Testis (tissue), 3 donors: ENCODE results near the gene SLC22A4. TPM values are rescaled to one million over a fixed set of nuclear protein-coding genes. Genes with fewer than 3 reads are reported as not detected.
A peak's percentile ranks its signal among the peaks of the same experiment; 100 is the strongest.

ENCODE experiments used
- DNase-seq: peaks from one replicate; pipeline ENCODE4 v3.0.0-alpha.2; 2019
- H3K27ac ChIP-seq, 2 donors: fragments of 200-600 bp; sonication (generic); one replicate each; pipeline ENCODE4 v1.5.1; 2019
- H3K27me3 ChIP-seq: fragments of 200-600 bp; sonication (generic); one replicate; pipeline ENCODE4 v1.5.1; 2019
- H3K36me3 ChIP-seq: fragments of 200-600 bp; sonication (generic); one replicate; pipeline ENCODE4 v1.5.1; 2017; ENCODE audit warnings: low read depth; ENCODE audit errors: missing control alignments
- H3K4me1 ChIP-seq: fragments of 200-600 bp; sonication (generic); one replicate; pipeline ENCODE4 v1.5.1; 2019
- H3K4me3 ChIP-seq, 2 donors: fragments of 200-600 bp; sonication (generic); one replicate each; pipeline ENCODE4 v1.5.1; 2017 to 2019
- H3K9me3 ChIP-seq: fragments of 200-600 bp; sonication (generic); one replicate; pipeline ENCODE4 v1.5.1; 2017
- CTCF ChIP-seq, 3 experiments: fragments of 450-650 bp in 2 of 3; fragments of 200-600 bp in 1 of 3; sonication (generic) in 1 of 3; IDR thresholded peaks; one replicate each; pipeline ENCODE4 v1.5.1; 2016 to 2019; ENCODE audit warnings: antibody characterized with exemption in 3 of 3, mild to moderate bottlenecking in 2 of 3, moderate library complexity in 1 of 3
- POLR2A ChIP-seq: fragments of 450-650 bp; IDR thresholded peaks from one replicate; pipeline ENCODE4 v1.6.1; 2017; ENCODE audit warnings: antibody characterized with exemption, mild to moderate bottlenecking, moderate library complexity
- WGBS, 2 donors: methylation state at CpG; one replicate each; pipeline ENCODE4 v1.1.5; 2018; 5-methylcytosine and 5-hydroxymethylcytosine counted together
- intact Hi-C: fragments of 100-400 bp; cut with DNase I; formaldehyde crosslinking; loops from one replicate; pipeline ENCODE4 v1.15.1; 2023; ENCODE audit warnings: low total_unique reads
- polyA plus RNA-seq: library from polyadenylated mRNA; stranded (reverse); fragments of 350-450 nt; fragmentation: Illumina TruSeq; extraction: RNeasy Lipid Tissue Mini Kit (QIAGEN cat#74804); gene quantifications from one replicate; pipeline ENCODE4 v1.2.3, GENCODE V29; 2014; ENCODE audit warnings: low read depth, low replicate concordance; ENCODE audit not compliant: insufficient read depth
- total RNA-seq, 2 donors: library from RNA; depleted of rRNA; stranded (reverse); fragments of >200 nt; gene quantifications; one replicate each; pipeline ENCODE4 v1.2.3, GENCODE V29; 2016

SLC22A4 gene
- total and polyA plus RNA-seq, 3 donors from 2014 or later: 1.1 to 2.3 (median 1.5) TPM

GRCh38 chr5:132251220-132251725, 42.9 kb upstream of the SLC22A4 start:
- TF ChIP-seq POLR2A (no peak), CTCF (IDR thresholded peaks at IDR 0.05) (no peak)
- WGBS, 2 donors: 95 to 96% methylated on average over 9 to 10 of the region's 10 CpGs
- Histone ChIP-seq H3K27me3 (no peaks in the 10 kb centered on the region), H3K9me3 (no peaks in the 10 kb centered on the region), H3K36me3 (no peaks in the 10 kb centered on the region), H3K4me1 (peaks cover 14% of the 10 kb centered on the region), H3K4me3 (no peak overlapping the region), H3K27ac (no peak overlapping the region)
- intact Hi-C loops: no loop called here
- no peak for DNase-seq

DNA sequence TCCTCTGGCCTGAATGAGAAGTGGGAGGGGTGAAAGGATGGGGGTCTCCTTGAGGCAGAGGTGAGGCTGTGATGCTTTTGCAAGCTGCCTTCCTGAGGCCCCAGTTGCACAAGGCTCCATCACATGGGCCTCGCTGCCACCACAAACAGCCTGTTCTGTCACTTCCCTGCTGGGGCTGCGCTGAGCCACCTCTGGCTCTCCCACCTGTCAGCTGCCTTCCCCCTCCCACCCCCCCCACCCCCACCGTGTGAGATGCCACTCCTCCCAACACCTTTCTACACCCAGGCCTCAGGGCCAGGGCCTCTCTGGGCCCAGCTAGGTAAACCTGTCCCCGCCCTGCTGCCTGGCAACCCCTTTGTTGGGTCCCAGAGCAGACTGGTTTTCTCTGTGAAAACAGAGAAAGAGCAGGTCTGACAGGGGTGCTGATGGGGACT, 41.2 kb upstream of the SLC22A4 start:
- no peaks in the 10 kb centered on the region for H3K9me3 ChIP-seq
- no peaks in the 10 kb centered on the region for H3K27me3 ChIP-seq
- H3K4me3 ChIP-seq: no peak overlapping the region
- intact Hi-C loops: no loop called here
- peaks cover 14% of the 10 kb centered on the region for H3K4me1 ChIP-seq
- H3K36me3 ChIP-seq: no peaks in the 10 kb centered on the region
- 89 to 100% methylated on average over 1 to 4 of the region's 4 CpGs for WGBS, 2 donors
- no peak overlapping the region for H3K27ac ChIP-seq
- TF ChIP-seq POLR2A: no peak
- no peak for TF ChIP-seq CTCF (IDR thresholded peaks at IDR 0.05)
- no peak for DNase-seq

DNA sequence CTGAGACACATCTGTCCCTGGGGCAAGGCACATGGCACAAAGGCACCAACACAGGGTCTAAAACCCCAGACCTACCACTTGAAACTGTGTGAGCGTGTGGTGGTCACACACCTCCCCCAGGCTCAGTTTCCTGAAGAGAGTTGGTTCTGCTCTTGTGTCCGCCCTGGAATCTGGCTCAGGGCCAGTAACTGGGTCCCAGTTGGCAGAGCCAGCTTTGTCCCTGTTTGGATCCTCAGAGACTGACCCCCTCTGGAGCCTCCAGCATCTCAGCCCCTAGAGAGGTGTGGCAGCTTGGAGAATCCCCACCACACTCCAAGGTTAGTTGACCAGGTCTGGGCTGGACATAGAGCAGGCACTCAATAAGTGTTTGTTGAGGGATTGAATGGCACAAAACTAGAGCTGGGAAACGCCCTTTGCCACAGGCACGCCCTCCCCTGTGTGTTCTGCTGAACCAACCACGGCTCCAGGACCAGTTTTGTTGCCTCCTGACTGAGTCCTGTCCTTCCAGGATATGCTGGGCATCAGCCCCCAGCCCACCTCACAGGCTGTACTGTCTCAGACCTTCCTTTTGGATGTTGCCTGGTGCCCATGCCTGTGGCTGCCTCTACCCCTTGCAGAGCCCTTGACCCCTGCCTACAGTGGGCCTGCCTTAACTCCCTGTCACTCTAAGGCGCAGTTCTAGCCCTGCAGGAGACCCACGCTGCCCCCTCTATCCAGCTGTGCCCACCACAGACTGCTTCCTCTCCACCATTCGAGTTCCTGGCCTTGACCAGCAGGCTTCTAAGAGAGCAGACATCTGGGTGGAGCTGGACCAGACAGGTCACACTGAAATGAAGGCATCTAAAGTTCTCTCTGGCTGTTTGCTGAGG, 40.5 kb upstream of the SLC22A4 start:
- H3K27ac ChIP-seq: no peak overlapping the region
- no peaks in the 10 kb centered on the region for H3K9me3 ChIP-seq
- no peaks in the 10 kb centered on the region for H3K27me3 ChIP-seq
- H3K4me3 ChIP-seq: no peak overlapping the region
- H3K36me3 ChIP-seq: no peaks in the 10 kb centered on the region
- TF ChIP-seq POLR2A (no peak), CTCF (IDR thresholded peaks at IDR 0.05) (no peak)
- no peak for DNase-seq
- H3K4me1 ChIP-seq: peaks cover 14% of the 10 kb centered on the region
- WGBS, 2 donors: 86 to 94% methylated on average over 8 of the region's 8 CpGs
- intact Hi-C loops: no loop called here

DNA sequence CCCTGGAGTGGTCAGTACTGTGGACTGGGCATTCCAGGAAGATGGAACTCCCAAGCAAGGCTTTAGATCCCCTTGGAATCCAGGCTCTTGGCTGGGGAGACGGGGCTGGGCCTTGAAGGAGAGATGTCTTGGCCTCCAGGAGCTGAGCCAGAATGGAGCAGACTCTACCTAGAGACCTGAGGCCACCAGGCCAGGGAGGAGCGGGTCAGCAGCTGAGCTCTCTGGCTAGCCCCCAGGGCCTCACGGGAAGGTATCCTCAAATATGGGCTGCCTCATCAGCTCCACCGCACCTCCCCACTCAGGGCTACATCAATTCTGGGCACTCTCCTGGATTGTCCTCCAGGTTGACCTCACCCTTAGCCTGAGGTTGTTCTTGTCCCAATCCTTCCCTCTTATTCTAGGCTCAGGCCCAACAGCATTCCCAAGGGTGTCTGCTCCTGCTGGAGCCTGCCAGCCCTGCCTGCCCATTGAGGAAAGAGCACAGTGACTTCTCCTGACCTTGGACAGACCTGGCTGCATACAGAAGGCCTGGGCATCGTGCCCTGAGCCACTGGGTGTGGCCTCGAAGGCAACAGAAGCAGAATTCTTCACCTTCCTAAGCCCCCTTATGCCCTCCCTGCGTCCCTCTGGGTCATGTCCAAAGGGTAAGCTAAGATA, 39.7 kb upstream of the SLC22A4 start:
- H3K36me3 ChIP-seq: no peaks in the 10 kb centered on the region
- 45 to 46% methylated on average over 5 to 7 of the region's 7 CpGs for WGBS, 2 donors
- intact Hi-C loops: no loop called here
- no peaks in the 10 kb centered on the region for H3K9me3 ChIP-seq
- H3K4me3 ChIP-seq: no peak overlapping the region
- TF ChIP-seq POLR2A (no peak), CTCF (IDR thresholded peaks at IDR 0.05) (no peak)
- peaks cover 18% of the 10 kb centered on the region for H3K4me1 ChIP-seq
- DNase-seq: peak; percentile 84
- no peak overlapping the region for H3K27ac ChIP-seq
- no peaks in the 10 kb centered on the region for H3K27me3 ChIP-seq
